Endothelial cell (in vitro differentiated cells): ENCODE results near the gene GSTA1. TPM values are rescaled to one million over a fixed set of nuclear protein-coding genes. Genes with fewer than 3 reads are reported as not detected.
"Not testable (repeated sequence)": the region's sequence is repeated elsewhere in the genome, so short reads cannot be mapped to it uniquely, and the experiment has no call there.

Source experiments
- DNase-seq: peaks from one replicate; pipeline ENCODE4 v3.0.0; 2021; ENCODE audit warnings: low spot score
- H3K27ac Mint-ChIP-seq: one replicate; pipeline ENCODE4 v1.8.0; 2021; ENCODE audit warnings: mixed read lengths, inconsistent platforms; ENCODE audit not compliant: unreplicated experiment
- H3K27me3 Mint-ChIP-seq: one replicate; pipeline ENCODE4 v1.8.0; 2021; ENCODE audit warnings: mild to moderate bottlenecking, moderate library complexity, mixed read lengths, inconsistent platforms; ENCODE audit not compliant: unreplicated experiment
- H3K36me3 Mint-ChIP-seq: one replicate; pipeline ENCODE4 v1.8.0; 2021; ENCODE audit warnings: mild to moderate bottlenecking, low read depth, mixed read lengths, inconsistent platforms; ENCODE audit not compliant: unreplicated experiment
- H3K4me1 Mint-ChIP-seq: one replicate; pipeline ENCODE4 v1.8.0; 2021; ENCODE audit warnings: mild to moderate bottlenecking, mixed read lengths, inconsistent platforms; ENCODE audit not compliant: unreplicated experiment
- H3K4me3 Mint-ChIP-seq: one replicate; pipeline ENCODE4 v1.8.0; 2021; ENCODE audit warnings: mild to moderate bottlenecking, mixed read lengths, inconsistent platforms; ENCODE audit not compliant: unreplicated experiment
- H3K9me3 Mint-ChIP-seq: one replicate; pipeline ENCODE4 v1.8.0; 2021; ENCODE audit warnings: mixed read lengths, inconsistent platforms; ENCODE audit not compliant: unreplicated experiment
- CTCF ChIP-seq: fragments of 200-600 bp; sonication (generic); IDR thresholded peaks from one replicate; pipeline ENCODE4 v1.5.0; 2021; ENCODE audit warnings: antibody characterized with exemption; ENCODE audit not compliant: unreplicated experiment
- total RNA-seq: library from RNA; stranded (reverse); fragmentation: NEBNext Ultra II Directional; extraction: Animal tissue kit (Norgen Biotek cat#: 25700); gene quantifications from one replicate; pipeline ENCODE4 v1.2.1, GENCODE V29; 2021; ENCODE audit not compliant: unreplicated experiment

Gene GSTA1
- total RNA-seq, 1 donor from 2014 or later, result 1.1 TPM

DNA sequence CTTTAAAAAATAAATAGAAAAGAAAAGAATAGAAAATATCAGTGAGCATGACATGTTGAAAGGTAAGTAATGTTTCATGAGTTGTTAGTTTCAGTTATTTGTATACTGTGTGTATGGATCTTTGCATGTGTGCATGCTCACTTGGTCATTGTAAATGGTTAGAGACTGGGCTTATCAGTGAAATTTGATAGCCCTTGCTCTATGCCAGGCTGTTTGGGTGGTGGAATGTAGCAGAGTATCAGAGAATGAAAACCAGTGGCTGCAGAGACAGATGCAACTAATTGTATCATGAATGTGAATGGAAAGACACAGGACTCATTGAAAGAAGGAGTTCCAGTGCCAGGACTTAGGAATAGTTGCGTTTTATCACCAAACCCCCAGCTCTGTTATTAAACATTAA, 44.5 kb downstream of the GSTA1 start:
- no peak for DNase-seq
- Mint-ChIP-seq H3K36me3 (no peaks in the 10 kb centered on the region), H3K4me1 (no peaks in the 10 kb centered on the region), H3K27me3 (peaks cover 2% of the 10 kb centered on the region), H3K9me3 (no peaks in the 10 kb centered on the region), H3K4me3 (no peak overlapping the region), H3K27ac (no peak overlapping the region)
- TF ChIP-seq CTCF, result no peak

DNA sequence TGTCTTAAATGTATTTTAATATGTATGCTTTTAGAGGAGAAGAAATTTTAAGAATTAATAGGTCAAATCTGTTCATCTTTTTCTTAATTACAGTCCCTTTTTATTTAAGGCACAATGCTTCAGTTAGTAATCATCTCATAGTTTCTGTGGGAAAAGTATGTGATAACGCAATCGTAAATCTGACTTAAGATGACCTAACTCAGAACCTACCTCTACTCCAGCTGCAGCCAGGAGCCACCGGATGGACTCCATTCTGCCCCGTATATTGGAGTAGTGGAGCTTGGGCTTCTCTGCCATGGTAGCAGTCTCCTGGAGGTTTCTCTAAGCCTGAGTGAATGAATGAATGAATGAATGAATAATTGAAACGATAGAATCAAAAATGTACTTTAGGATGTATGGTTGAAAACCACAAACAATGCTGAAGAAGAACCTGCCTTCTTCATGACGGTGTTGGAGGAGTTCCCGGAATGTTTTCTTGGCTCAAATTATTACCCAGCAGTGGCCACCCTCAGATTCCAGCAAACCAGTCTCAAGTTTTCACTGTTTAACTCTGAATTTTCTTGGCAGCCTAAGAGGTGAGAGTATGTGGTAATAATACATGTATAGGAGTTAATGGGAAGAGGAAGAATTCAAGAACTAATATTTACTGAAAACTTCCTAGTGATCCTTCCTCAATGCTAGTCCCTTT, 45.8 kb downstream of the GSTA1 start:
- H3K36me3 Mint-ChIP-seq, DNase-seq, H3K9me3 Mint-ChIP-seq, H3K27me3 Mint-ChIP-seq, H3K4me3 Mint-ChIP-seq, H3K4me1 Mint-ChIP-seq, H3K27ac Mint-ChIP-seq: not testable (repeated sequence)

DNA sequence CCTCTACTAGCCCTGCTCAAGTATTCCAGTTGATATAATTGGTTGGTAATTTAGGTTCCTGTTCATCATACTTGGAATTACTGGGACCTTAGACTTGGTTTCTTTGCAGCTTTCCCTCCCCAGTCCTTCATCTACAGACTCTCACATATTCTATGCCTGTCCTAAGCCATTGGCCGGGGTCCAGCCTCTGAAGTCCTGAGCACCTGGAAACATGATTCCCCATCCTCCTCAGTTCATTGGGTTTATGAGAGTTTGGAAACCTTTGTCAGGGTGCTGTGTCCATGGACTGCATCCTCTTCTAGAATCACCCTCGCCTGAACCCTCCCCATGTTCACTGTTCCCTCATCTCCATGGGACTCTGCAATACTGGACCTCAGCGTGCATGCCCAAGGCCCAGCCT, 49.2 kb downstream of the GSTA1 start:
- peaks cover 2% of the 10 kb centered on the region for H3K27me3 Mint-ChIP-seq
- no peaks in the 10 kb centered on the region for H3K9me3 Mint-ChIP-seq
- H3K4me3 Mint-ChIP-seq, result no peak overlapping the region
- peaks cover 3% of the 10 kb centered on the region for H3K36me3 Mint-ChIP-seq
- no peaks in the 10 kb centered on the region for H3K4me1 Mint-ChIP-seq
- H3K27ac Mint-ChIP-seq, result no peak overlapping the region
- no peak for DNase-seq
- TF ChIP-seq CTCF, result no peak

- not testable (repeated sequence) for H3K27ac Mint-ChIP-seq, H3K4me3 Mint-ChIP-seq, H3K27me3 Mint-ChIP-seq, H3K9me3 Mint-ChIP-seq, H3K36me3 Mint-ChIP-seq, H3K4me1 Mint-ChIP-seq, DNase-seq
Observed at GRCh38 chr6:52753137-52753536, 50.5 kb downstream of the GSTA1 start.

DNA sequence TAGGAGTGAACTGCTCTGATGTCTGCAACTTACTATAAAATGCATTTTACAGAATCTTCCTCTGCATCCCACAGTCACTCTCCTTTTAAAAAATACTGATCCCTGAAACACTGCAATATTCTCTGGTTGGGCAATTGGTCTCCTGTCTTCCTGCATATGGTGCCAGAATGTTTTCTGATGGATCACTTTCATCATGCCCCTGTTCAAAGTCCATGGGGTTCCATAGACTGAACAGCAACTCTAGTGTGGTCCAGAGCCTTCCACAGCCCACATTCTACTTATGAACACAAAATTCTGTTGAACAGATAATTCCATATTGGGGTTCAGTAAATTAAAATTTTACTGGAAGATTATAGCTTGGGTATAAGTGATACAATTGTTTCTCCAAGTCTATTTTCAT, 51.3 kb downstream of the GSTA1 start:
- no peaks in the 10 kb centered on the region for H3K9me3 Mint-ChIP-seq
- no peak overlapping the region for H3K4me3 Mint-ChIP-seq
- no peaks in the 10 kb centered on the region for H3K4me1 Mint-ChIP-seq
- H3K36me3 Mint-ChIP-seq, result peaks cover 3% of the 10 kb centered on the region
- DNase-seq, result no peak
- peaks cover 2% of the 10 kb centered on the region for H3K27me3 Mint-ChIP-seq
- no peak overlapping the region for H3K27ac Mint-ChIP-seq
- TF ChIP-seq CTCF, result no peak

DNA sequence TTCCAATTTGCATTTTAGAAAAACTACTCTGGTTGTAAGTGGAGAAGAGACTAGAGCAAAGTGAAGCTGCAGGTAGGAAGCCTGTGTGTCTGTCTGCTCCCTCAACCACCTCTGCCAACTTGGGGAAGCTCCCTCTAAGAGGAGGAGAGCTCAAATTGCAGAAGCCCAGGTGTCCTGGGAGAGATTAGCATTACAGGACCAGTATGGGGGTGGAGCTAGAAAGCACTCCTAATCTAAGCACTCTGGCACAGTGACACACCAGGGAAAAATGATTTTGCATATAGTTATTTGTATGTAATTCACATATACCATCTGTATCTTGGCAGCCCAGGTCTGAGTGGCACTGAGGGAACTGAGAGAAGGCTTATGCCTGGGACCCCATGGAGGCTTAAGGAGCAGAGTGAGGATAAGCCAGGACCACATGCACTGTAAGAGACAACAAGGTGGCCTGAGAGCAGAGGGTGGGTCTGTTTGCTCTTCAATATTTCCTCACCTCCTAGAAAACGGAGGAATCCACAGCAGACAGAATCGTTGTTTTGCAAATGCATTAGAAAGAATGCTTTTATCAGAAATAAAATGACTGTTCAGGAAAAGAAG, 54.0 kb downstream of the GSTA1 start:
- no peak overlapping the region for H3K27ac Mint-ChIP-seq
- H3K9me3 Mint-ChIP-seq, result no peaks in the 10 kb centered on the region
- no peak overlapping the region for H3K4me3 Mint-ChIP-seq
- DNase-seq, result no peak
- peaks cover 1% of the 10 kb centered on the region for H3K27me3 Mint-ChIP-seq
- TF ChIP-seq CTCF, result no peak
- peaks cover 3% of the 10 kb centered on the region for H3K36me3 Mint-ChIP-seq
- no peaks in the 10 kb centered on the region for H3K4me1 Mint-ChIP-seq

DNA sequence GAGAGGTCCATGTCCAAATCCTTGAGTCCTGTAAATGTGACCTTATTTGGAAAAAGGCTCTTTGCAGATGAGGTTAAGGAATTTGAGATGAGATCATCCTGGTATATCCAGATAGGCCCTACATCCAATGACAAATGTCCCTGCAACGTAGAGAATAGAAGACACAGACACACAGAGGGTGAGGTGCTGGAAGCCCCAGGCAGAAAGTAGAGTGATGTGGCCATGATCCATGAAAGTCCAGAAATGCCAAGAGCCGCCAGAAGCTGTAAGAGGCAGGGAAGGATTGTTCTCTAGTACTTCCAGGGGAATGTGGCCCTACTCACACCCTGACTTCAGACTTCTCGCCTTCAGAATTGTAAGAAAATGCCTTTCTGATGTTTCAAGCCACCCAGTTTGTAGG, 56.3 kb downstream of the GSTA1 start:
- not testable (repeated sequence) for H3K36me3 Mint-ChIP-seq, H3K27me3 Mint-ChIP-seq, H3K4me1 Mint-ChIP-seq, H3K27ac Mint-ChIP-seq, H3K4me3 Mint-ChIP-seq, DNase-seq, H3K9me3 Mint-ChIP-seq
